Measurements from ENCODE around the gene PLPP6. TPM values are rescaled to one million over a fixed set of nuclear protein-coding genes. Genes with fewer than 3 reads are reported as not detected.

PLPP6 gene
- total and polyA plus RNA-seq, 2 of the 13 experiments (the other 11 are each of a cell fraction or from before 2014, with no cell fraction given), result 12.1 to 15.5 TPM

DNA sequence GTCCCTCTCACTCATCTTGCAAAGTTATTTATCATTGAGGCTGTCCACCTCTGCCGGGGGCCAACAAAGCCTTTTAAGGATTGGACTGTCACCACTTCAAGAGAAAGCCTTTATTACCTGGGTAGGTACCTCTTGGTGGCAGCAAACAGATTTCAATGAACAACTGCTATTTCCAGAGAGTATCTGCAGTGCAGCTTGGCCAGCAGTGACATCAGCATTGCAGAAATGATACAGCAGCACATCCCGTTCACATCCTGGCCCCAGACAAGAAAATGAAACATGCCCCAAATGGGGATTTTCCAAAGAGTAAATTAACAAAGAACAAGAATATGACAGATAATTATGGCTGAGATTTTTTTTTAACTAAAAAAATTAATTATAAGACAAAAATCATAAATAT is 6.5 kb downstream of the PLPP6 start (continued):
- TF ChIP-seq ZNF556 (CRISPR knock-in tag; IDR thresholded peaks at IDR 0.05; ENCODE audit: borderline replicate concordance) (no peak), PCBP1 (IDR thresholded peaks at IDR 0.05; ENCODE audit: borderline replicate concordance, low read depth, low read length) (no peak), ZFP41 (CRISPR knock-in tag; IDR thresholded peaks at IDR 0.05; ENCODE audit: borderline replicate concordance) (no peak), SYNCRIP (IDR thresholded peaks at IDR 0.05; ENCODE audit: insufficient read depth, low read depth, low read length) (no peak)

DNA sequence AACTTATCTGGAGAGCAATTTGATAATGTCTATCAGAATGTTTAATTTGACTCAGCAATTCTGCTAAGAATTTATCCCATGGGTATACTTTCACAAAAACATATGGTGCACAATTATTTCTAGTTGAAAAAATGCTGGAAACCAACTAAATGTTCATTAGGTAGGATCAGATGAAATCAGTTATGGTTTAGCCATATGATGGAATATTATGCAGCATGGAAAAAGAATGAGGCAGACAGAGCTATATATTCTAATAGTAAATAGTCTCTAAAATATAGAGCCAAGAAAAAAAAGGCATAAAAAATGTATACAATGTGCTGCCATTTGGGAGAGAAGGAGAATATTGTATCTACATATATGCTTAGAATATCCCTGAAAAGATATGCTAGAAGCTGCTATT is 7.8 kb downstream of the PLPP6 start:
- Histone ChIP-seq H3K27me3 (ENCODE audit: control insufficient read depth in 1 of 2, insufficient read depth in 2 of 2, low read length in 2 of 2) (no peaks in the 10 kb centered on the region), H3K4me1 (ENCODE audit: insufficient read depth, low read length) (peaks cover 22% of the 10 kb centered on the region), H2AFZ (ENCODE audit: low read length) (no peak overlapping the region), H3K9me3 (ENCODE audit: low read length) (no peaks in the 10 kb centered on the region), H3K4me3 (replicated peaks in 1 of 3; ENCODE audit: insufficient read depth in 1 of 3, low read depth in 2 of 3, low read length in 3 of 3) (no peak overlapping the region), H4K20me1 (ENCODE audit: insufficient read depth, low read length) (no peaks in the 10 kb centered on the region), H3K9ac (ENCODE audit: insufficient read depth, low read depth, low read length) (no peak overlapping the region), H3K79me2 (ENCODE audit: insufficient read depth, low read length) (no peaks in the 10 kb centered on the region), H3K4me2 (ENCODE audit: low read depth, low read length) (no peak overlapping the region), H3K36me3 (replicated peaks in 1 of 2; ENCODE audit: control insufficient read depth in 1 of 2, insufficient read depth in 2 of 2, low read length in 2 of 2) (no peaks in the 10 kb centered on the region), H3K27ac (ENCODE audit: extremely low read length, insufficient read depth, low read length) (no peak overlapping the region)
- TF ChIP-seq ZNF362 (CRISPR knock-in tag; IDR thresholded peaks at IDR 0.05; ENCODE audit: borderline replicate concordance) (no peak), NFATC3 (CRISPR knock-in tag; IDR thresholded peaks at IDR 0.05) (no peak), MAFK (conservative IDR thresholded peaks at IDR 0.05 in 1 of 2, IDR thresholded peaks at IDR 0.05 in 1 of 2; ENCODE audit: low read length in 2 of 2) (peak in 1 of 2 experiments; percentile 46; a peak in 2 of 4 replicates)
- CTCF ChIA-PET (ENCODE audit: low intra/inter-chr PET ratio, low total read pairs), result no interaction called here
- in situ Hi-C loops (cut with HindIII; ENCODE audit: extremely low pct_ligation_motif_present, low pct_unique_long_range_greater_than_20kb), result loop anchor here (5.0 kb wide), 1 partner anchor 62 kb away; no protein-coding TSS in a partner anchor
- no peak for ATAC-seq
- BruUV-seq (replicated peaks), result no TSS peak
- no peak for FAIRE-seq
- no peak for DNase-seq (ENCODE audit: low spot score)
- intact Hi-C loops (cut with micrococcal nuclease; ENCODE audit: unreplicated experiment), result no loop called here
- POLR2A ChIA-PET, result no interaction called here

Measured in HepG2 (cell line).